ENCODE results near the gene ACTN1.

DNA sequence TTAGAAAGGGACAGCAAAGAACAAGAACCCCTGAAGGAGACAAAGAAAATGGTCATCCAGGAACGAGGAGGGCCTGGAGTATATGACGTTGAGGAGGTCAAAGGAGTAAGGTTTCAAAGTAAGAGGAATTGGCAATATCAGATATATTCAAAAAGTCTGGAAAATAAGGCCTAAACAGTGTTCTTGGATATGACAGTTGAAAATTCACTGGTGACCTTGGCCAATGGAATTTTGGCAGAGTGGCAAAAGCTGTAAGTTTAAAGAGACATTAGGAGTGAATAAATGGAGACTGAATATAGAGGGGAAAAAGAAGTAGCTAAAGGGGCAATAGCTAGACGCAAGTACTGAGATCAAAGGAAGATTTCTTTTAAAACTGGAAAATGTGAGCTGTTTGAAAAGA is 4.1 kb upstream of the ACTN1 start:
- TF ChIP-seq CTCF (IDR thresholded peaks at IDR 0.05), result no peak
- no peak for TF ChIP-seq POLR2A (IDR thresholded peaks at IDR 0.05)

Measured in lower leg skin (tissue), 3 donors.